M059J (cell line): ENCODE results near the gene STON2. TPM values are rescaled to one million over a fixed set of nuclear protein-coding genes. Genes with fewer than 3 reads are reported as not detected.
A peak's percentile ranks its signal among the peaks of the same experiment; 100 is the strongest.

ENCODE experiments used
- DNase-seq: peaks from one replicate; pipeline ENCODE4 v3.0.0-alpha.2; 2012; ENCODE audit warnings: low read depth
- total RNA-seq: library from RNA; depleted of rRNA; stranded (reverse); fragments of >200 nt; shearing (Covaris generic); gene quantifications from 2 replicates; pipeline ENCODE4 v1.2.3, GENCODE V29; 2014

STON2 gene
- total RNA-seq, 1 experiment from 2014 or later: 1.3 TPM

DNA sequence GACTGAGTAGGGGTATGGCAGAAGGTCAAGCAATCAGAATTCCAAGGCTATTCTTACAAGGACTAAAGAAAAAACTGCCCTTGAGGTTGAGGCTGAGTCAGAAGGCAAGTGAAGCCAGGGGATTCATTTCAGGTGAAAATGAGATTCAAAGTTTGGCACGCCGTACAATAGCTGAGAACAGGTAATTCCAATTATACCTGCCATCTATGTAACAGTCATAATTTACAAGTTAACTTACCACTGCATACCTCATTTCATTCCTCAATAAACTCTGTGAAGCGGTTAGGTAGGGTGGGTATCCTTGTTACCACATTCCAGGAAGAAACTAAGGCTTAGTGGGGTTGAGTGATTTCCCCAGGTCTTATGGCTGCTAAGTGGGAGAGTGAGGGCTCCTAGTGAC lies 64.1 kb downstream of the STON2 start:
- DNase-seq: no peak

DNA sequence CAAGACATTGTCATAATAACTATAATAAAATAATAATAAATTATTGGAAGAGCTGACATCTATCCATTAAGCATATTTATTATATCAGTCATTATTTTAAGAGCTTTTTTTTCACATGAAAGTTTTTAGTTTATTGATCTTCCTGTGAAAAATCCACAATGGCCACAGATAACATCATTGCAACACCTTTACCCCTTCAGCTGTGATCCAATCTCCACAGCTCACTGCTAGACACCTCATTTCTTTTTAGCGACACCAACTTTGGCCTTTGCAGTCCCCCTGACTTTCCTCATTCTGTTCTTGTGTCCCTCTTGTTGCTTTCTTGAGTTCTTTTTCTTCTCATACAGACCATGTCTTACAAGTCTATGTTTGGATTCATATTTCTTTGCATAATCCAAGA lies 67.4 kb downstream of the STON2 start:
- DNase-seq: no peak

GRCh38 chr14:81331229-81332021 lies 68.7 kb downstream of the STON2 start:
- no peak for DNase-seq

GRCh38 chr14:81330619-81331122 lies 69.5 kb downstream of the STON2 start:
- no peak for DNase-seq

GRCh38 chr14:81329640-81330381 lies 70.3 kb downstream of the STON2 start:
- no peak for DNase-seq

- no peak for DNase-seq
Observed at GRCh38 chr14:81326451-81326850, 73.7 kb downstream of the STON2 start.

DNA sequence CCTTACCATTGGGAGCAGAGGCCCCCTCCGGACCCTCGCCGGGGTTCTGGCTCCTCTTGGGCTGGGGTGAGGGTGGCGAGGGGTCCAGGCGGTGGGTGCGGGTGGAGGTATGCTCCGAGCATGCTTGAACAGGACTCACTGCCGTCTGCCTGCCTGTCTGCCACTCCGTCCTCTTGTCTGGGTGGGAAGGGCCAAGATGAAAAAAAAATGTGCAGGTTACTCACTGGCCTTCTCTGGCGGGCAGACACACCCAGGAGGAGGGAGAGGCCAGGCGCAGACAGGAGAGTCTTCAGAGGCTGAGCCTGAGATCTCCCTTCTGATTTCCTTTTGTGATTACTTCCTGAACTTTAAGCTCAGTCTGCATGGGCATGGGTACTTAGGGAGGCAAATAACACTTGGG lies 76.1 kb downstream of the STON2 start:
- DNase-seq: peak; percentile 21

DNA sequence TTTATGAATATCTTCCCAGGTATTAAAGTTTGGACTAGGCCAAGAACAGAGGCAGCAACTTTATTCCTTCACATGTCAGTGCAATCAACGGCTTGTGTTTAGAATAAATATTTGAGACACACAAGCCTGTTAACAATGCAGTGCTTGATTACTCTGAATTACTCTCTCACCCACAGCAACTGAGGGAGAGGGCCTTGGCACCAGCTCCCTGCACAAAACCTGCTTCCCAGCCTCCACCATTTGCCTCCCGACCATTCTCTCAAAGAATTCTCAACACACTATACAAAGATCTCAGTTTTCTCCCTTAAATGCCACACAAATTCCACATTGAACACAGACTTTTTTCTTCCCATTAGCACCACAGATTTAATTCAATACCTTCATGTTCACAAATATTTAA lies 77.0 kb downstream of the STON2 start:
- DNase-seq: no peak

GRCh38 chr14:81319946-81320345 lies 80.2 kb downstream of the STON2 start:
- no peak for DNase-seq

GRCh38 chr14:81319314-81319713 lies 80.8 kb downstream of the STON2 start:
- no peak for DNase-seq

- DNase-seq: no peak
Observed at GRCh38 chr14:81315341-81315740, 84.8 kb downstream of the STON2 start.

DNA sequence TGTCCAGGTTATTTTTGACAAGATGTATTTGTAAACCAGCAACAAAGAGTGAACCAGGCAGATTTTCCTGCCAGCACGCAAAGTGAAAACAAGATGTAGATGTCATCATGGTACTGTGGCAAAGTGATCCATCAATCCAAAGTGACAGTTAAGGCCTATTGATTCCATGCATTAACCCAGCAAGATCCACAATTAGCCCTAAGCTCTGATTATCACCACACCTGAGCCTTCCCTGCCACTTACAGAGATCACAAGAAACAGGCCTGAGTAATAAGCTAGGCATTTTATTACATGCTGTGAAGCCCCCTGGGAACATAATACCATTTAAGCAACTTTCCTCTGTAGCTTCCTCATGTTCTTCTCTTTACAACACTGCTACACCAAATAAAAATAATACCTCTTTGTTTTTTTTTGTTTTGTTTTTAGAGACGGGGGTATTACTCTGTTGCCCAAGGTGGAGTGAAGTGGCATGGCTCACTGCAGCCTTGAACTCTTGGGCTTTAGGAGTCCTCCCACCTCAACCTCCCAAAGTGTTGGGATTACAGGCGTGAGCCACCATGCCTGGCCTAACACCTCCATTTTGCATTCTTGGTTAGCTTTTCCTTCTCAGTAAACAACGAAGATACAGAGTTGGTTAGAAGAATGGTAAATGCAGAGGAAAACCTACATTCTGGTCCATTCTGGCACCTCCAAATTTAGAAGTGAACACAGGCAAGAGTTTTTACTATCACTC lies 85.5 kb downstream of the STON2 start:
- DNase-seq: no peak

GRCh38 chr14:81313775-81314429 lies 86.2 kb downstream of the STON2 start:
- peak; percentile 7 for DNase-seq

DNA sequence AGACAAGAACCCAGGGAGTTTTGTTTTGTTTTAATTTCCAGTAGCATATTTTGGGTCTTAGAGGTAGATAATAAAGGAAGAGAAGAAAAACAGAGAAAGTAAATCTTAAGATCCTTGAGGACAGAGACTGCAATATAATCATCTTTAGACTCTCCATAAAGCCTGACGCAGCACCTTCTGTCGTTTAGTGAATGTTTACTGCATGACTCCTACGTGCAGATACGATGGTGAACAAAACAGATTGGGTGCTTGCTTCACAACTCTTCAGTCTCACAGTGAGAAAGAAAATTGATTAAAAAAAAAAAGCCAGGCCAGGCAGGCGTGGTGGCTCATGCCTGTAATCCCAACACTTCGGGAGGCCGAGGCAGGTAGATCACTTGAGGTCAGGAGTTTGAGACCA lies 86.9 kb downstream of the STON2 start:
- DNase-seq: no peak

GRCh38 chr14:81312289-81312876 lies 87.7 kb downstream of the STON2 start:
- DNase-seq: no peak

DNA sequence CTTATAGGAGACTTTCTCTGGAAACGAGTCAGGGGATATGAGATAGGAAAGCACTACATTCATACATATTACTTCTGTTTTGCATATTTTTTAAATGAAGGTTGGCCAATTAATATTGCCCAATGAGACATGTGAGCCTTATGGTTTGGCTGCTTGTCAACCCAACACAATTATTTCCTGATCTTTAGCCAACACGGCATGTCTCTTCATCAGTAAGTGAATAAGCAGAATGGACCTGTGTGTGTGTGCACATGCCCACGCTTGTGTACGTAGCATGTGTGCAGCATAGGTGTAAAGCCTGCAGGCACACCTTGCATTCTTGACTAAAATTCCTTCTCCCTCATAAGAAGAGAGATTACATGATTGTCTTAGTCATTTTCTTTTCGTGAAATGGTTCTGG lies 88.3 kb downstream of the STON2 start:
- DNase-seq: no peak

- DNase-seq: no peak
Observed at GRCh38 chr14:81311141-81311540, 89.0 kb downstream of the STON2 start.

DNA sequence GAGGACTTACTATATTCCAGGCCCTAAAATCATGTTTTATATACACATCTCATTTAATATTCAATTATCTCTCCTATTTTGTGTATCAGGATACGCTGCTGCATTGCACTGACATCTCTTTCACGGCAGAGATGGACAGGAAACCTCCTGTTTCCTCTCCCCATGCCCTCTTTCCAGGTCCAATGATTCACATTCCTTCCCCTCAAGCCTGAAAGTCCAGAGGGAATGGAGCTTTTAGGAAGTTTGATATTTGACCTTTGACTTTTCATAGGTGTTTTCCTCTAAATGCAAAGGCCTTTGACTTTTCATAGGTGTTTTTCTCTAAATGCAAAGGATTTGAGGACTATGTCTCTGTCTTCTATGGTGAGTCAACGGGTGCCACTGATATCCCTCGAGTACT lies 89.5 kb downstream of the STON2 start:
- no peak for DNase-seq

- no peak for DNase-seq
Observed at GRCh38 chr14:81309511-81309910, 90.6 kb downstream of the STON2 start.

DNA sequence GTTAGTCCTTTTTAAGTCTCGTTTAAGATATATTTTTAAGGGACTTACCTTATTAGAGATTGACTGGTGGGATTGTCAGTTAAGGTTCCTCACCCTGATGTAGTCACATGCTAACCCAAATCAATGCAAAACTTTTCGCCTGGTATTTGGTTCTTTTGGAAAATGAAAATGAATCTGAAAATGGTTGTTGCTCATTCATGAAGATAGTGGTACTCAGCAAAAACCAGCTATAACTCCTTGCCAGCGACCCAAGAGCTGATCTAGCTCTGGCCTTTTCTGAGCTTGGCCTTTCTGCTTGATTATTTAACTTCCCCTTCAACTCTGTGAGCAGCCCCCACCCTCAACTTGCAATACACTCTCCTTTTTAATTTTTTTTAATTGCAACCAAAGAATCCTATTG lies 94.4 kb downstream of the STON2 start:
- no peak for DNase-seq

- DNase-seq: no peak
Observed at GRCh38 chr14:81305065-81305464, 95.1 kb downstream of the STON2 start.
